ENCODE results near the gene IQCN.
A peak's percentile ranks its signal among the peaks of the same experiment; 100 is the strongest.

Gene IQCN

GRCh38 chr19:18287836-18288772, 13.9 kb upstream of the IQCN start:
- H3K9me3 ChIP-seq, result no peaks in the 10 kb centered on the region
- no peaks in the 10 kb centered on the region for H3K27me3 ChIP-seq
- no peaks in the 10 kb centered on the region for H4K20me1 ChIP-seq
- H3K4me3 ChIP-seq, result no peak overlapping the region
- no peaks in the 10 kb centered on the region for H3K36me3 ChIP-seq
- TF ChIP-seq Cebpa-rat (IDR thresholded peaks at IDR 0.05), result no peak
- 0 out of 2 replicates have a peak overlapping the region, but pooled peaks have one; percentile 26 for H3K27ac ChIP-seq
- peaks cover 74% of the 10 kb centered on the region for H3K4me1 ChIP-seq
- no peak overlapping the region for H3K9ac ChIP-seq
- H3K4me2 ChIP-seq, result no peak overlapping the region

DNA sequence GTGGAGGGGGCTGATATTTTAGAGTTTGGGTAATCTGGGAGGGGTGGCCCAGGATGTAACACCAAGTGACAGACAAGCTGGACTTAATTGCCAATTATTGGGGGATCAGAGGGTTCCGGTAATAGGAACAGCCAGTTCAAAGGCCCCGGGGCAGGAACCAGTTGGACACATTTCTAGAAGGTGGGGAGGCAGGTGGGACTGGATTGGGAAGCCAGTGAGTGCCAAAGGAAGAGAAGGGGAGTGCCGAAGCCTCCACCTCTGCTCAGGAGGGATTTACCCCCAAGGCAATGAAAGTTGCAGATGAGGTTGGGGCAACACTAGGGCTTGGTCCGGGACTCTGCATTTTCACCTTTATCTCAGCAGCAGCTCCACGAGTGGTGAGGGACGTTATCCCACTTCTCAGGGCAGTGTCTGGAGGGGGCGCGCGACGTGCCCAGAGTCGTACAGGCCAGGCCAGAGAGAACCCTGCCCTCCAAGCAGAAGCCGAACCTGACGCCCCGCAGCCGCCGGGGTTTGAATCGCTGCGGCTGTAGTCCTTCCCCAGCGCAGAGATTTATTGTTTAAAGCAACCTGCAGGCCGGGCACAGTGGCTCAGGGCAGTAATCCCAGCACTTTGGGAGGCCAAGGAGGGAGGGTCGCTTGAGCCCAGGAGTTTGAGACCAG, 12.9 kb upstream of the IQCN start:
- Histone ChIP-seq H3K36me3 (no peaks in the 10 kb centered on the region), H3K4me2 (peak overlapping the region; percentile 28; the same call in 1 of the 2 replicates), H3K4me3 (no peak overlapping the region), H4K20me1 (no peaks in the 10 kb centered on the region), H3K4me1 (peaks cover 80% of the 10 kb centered on the region), H3K27me3 (no peaks in the 10 kb centered on the region), H3K9me3 (no peaks in the 10 kb centered on the region), H3K27ac (0 out of 2 replicates have a peak overlapping the region, but pooled peaks have one; percentile 26), H3K9ac (no peak overlapping the region)
- no peak for TF ChIP-seq Cebpa-rat (IDR thresholded peaks at IDR 0.05)

GRCh38 chr19:18284712-18285360, 10.6 kb upstream of the IQCN start:
- Histone ChIP-seq H3K9me3 (no peaks in the 10 kb centered on the region), H3K27ac (peak overlapping the region; percentile 64), H3K9ac (peak overlapping the region; percentile 2), H3K4me1 (peaks cover 64% of the 10 kb centered on the region), H3K27me3 (no peaks in the 10 kb centered on the region), H4K20me1 (peaks cover 14% of the 10 kb centered on the region), H3K4me3 (no peak overlapping the region), H3K4me2 (peak overlapping the region; percentile 50), H3K36me3 (no peaks in the 10 kb centered on the region)
- TF ChIP-seq Cebpa-rat (IDR thresholded peaks at IDR 0.05), result no peak

DNA sequence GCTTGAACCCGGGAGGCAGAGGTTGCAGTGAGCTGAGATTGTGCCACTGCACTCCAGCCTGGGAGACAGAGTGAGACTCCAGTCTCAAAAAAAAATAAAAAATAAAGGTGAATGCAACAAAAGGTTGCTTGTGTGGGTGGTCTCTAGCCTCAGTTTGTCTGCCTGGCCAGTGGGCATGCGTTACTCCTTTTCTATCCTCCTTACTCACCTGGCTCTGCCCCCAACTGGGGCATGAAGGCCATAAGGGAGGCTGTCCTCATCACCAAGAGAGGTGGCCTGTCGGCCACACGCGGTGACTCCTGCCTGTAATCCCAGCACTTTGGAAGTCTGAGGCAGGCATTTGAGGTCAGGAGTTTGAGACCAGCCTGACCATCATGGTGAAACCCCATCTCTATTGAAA, 9.1 kb upstream of the IQCN start:
- Histone ChIP-seq H3K27ac (no peak overlapping the region), H4K20me1 (peaks cover 28% of the 10 kb centered on the region), H3K36me3 (peaks cover 10% of the 10 kb centered on the region), H3K27me3 (no peaks in the 10 kb centered on the region), H3K4me2 (peak overlapping the region; percentile 94; the same call in 1 of the 2 replicates), H3K4me1 (peaks cover 61% of the 10 kb centered on the region), H3K9me3 (no peaks in the 10 kb centered on the region), H3K4me3 (no peak overlapping the region), H3K9ac (no peak overlapping the region)
- no peak for TF ChIP-seq Cebpa-rat (IDR thresholded peaks at IDR 0.05)

GRCh38 chr19:18282788-18283141, 8.5 kb upstream of the IQCN start:
- Histone ChIP-seq H3K27me3 (no peaks in the 10 kb centered on the region), H3K4me2 (peak overlapping the region; percentile 94), H4K20me1 (peaks cover 34% of the 10 kb centered on the region), H3K27ac (peak overlapping the region; percentile 97), H3K9me3 (no peaks in the 10 kb centered on the region), H3K36me3 (peaks cover 15% of the 10 kb centered on the region), H3K9ac (peak overlapping the region; percentile 93), H3K4me1 (peaks cover 61% of the 10 kb centered on the region), H3K4me3 (peak overlapping the region; percentile 67)
- TF ChIP-seq Cebpa-rat (IDR thresholded peaks at IDR 0.05), result no peak

GRCh38 chr19:18282021-18282787, 8.0 kb upstream of the IQCN start:
- peak overlapping the region; percentile 93 for H3K9ac ChIP-seq
- H3K36me3 ChIP-seq, result peaks cover 19% of the 10 kb centered on the region
- no peak for TF ChIP-seq Cebpa-rat (IDR thresholded peaks at IDR 0.05)
- peak overlapping the region; percentile 97 for H3K27ac ChIP-seq
- H3K27me3 ChIP-seq, result no peaks in the 10 kb centered on the region
- peak overlapping the region; percentile 67 for H3K4me3 ChIP-seq
- H3K4me2 ChIP-seq, result peak overlapping the region; percentile 94
- H4K20me1 ChIP-seq, result peaks cover 39% of the 10 kb centered on the region
- peaks cover 64% of the 10 kb centered on the region for H3K4me1 ChIP-seq
- no peaks in the 10 kb centered on the region for H3K9me3 ChIP-seq

DNA sequence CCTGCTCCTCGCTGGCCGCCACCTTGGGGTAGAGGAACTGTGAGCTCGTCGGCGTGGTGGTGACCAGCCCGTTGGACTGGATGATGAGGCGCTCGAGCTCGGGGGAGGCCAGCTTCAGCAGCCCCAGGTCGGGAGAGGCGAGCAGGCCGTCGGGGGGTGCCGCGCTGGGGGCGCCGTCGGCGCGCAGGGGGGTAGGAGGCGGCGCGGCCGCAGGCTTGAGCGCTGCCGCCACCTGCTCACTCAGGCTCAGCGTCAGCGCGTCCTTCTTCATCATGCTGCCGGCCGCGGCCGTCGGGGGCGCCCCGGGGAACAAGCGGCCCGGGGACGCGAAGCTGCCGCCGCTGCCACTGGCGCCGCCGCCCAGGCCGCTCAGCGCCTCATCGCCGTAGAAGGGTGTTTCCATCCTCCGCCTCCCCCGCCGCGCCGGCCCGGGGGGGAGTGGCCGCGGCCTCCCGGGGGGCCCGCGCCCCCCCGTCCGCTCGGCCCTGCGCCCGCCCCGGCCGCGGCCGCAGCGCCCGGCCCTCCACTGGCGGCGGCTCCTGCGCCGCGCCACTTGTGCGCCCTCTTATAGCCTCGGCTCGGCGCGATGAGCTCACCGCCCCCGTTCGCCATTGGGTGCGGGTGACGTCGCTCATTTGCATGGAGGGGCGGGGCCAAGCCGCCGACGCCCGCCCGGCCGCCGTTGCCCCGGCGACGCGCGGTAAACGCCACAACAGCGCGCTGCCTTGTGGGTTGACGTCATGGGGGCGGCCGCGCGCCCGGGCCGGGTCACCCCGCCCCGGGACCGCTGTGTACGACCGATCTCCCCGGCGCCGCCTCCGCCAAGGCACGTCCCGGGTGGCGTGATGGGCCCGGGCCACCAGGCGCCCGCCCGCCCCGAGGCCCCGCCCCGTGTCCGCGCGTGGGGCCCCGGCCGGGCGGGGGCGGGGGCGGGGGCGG, 7.1 kb upstream of the IQCN start, which contains the start of gene JUND:
Gene JUND, minus strand, starts transcription at position 541 of the 939 bp plus-strand sequence. Its CDS starts 138 bp downstream, at position 403.
- Histone ChIP-seq H3K4me2 (peak within 1 kb of the TSS; percentile 95), H3K27ac (peak within 1 kb of the TSS; percentile 100), H3K9ac (peak within 1 kb of the TSS; percentile 100), H3K27me3 (no peaks in the 10 kb centered on the region), H3K36me3 (peaks cover 25% of the 10 kb centered on the region), H3K4me1 (peaks cover 62% of the 10 kb centered on the region), H3K9me3 (no peaks in the 10 kb centered on the region), H3K4me3 (peak within 1 kb of the TSS; percentile 99), H4K20me1 (peaks cover 48% of the 10 kb centered on the region)
- no peak for TF ChIP-seq Cebpa-rat (IDR thresholded peaks at IDR 0.05)

Data from BLaER1 (cell line).